T-helper 22 cell (primary cell): ENCODE measurements around the gene MCMBP.
"Not testable (repeated sequence)": the region's sequence is repeated elsewhere in the genome, so short reads cannot be mapped to it uniquely, and the experiment has no call there.

ENCODE experiments used
- DNase-seq: peaks from one replicate; pipeline ENCODE4 v3.0.0-alpha.2; 2020; ENCODE audit warnings: low read depth

Gene MCMBP

DNA sequence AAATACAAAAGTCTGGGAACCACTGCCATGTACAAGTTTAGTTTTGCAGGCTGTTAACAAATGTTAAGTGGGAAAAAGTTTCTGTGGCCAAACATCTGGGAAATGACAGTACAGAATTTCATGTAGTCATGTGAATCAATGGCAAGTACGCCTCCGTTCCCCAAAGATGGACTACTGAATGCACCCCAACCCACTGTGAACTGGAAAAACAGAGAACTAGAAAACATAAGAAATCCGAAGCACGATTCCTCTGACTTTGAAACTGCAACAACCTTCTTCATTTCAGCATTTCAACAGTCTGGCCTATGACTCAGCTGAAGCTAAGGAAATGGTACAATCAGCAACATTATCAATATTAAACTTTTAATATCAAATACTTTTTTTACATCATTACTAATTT, 41.8 kb downstream of the MCMBP start:
- no peak for DNase-seq

DNA sequence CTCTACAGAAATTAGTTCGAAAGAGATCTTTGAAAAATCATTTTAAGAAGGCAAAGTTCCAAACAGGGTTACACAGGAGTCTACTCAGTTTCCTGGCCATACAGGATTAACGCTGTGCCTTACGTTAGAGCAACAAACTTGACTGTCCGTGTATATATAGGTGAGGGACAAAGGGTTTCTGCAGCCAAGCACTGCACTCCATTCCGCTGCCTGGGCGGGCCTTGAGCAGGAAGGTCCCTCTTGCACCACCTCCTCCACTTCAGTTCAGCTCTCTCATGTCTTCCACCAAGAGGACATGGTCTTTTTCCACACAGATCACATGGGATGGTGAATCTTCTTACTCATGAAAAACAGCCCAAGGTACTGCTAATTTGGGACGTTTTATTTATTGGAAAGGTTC, 43.2 kb downstream of the MCMBP start:
- no peak for DNase-seq

DNA sequence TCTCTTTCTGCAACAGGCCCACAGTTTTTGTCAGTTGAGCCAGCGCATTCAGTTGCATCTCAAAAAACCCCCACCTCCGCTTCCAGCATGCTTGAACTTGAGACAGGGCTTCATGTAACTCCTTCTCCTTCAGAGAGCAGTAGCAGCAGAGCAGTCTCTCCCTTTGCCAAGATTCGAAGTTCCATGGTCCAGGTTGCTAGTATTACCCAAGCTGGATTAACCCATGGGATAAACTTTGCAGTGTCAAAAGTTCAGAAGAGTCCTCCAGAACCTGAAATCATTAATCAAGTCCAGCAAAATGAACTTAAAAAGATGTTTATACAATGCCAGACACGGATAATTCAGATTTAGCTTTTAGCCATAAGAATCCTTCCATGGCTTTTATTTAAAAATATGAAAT, 45.2 kb downstream of the MCMBP start:
- no peak for DNase-seq

DNA sequence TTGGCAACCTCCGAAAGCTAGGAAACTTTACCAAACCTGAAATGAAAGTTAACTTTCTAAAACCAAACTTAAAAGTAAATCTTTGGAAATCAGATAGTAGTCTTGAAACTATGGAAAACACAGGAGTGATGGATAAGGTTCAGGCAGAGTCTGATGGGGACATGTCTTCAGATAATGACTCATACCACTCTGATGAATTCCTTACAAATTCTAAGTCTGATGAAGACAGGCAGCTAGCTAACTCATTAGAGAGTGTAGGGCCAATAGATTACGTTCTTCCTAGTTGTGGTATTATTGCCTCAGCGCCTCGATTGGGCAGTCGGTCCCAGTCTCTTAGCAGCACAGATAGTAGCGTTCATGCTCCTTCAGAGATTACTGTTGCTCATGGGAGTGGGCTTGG, 45.9 kb downstream of the MCMBP start:
- no peak for DNase-seq

DNA sequence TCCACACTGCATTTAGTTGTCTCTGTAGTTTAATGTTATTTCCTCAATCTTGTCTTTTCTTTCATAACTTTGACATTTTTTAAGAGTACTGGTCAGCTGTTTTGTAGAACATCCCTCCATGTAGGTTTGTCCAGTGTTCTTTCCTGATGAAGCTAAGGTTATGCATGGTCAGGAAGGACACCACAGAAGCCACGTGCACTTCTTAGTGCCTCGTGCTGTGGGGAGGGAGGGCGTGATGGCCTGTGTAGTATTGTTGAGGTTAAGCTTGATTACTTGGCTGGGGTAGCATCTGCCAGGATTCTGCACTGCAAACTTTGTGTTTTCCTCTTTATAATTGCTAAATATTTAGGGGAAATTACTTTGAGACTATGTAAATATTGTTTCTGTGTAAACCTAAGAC, 48.3 kb downstream of the MCMBP start:
- no peak for DNase-seq

DNA sequence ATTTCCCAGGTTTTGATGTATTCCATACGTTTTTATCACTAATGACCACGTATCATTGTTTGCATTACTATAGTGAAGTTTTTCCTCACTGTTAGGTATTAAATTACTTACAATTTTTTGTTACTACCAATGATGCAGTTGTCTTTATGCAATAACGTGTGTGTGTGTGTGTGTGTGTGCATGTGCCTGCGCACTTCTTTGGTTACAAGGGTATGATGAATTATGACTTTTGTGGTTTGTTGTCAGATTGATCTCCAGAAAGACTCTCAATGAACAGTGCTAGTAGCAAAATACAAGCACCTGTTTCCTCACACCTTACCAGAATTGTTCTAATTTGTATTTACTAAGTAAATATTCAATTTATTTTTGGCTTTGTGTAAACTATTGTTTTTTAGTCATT, 51.5 kb downstream of the MCMBP start:
- DNase-seq, result no peak

DNA sequence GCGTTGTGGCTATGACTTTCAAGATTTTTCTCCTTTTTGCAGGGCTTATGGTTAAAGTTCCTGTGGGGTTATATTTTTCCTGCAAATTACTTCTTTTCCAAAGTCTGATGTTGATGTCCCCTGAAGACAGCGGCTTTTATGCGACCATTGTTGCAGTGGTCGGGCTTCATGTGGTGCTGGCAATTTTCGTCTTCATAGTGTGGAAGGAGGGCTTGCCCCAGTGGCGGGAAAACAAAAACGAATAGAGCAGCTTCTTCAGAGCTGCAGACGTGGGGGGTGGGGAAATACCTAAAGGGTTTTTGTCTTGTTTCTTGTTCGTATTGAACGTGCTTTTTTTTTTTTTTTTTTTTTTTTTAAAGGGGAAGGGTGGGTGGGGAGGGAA, 53.8 kb downstream of the MCMBP start:
- no peak for DNase-seq

DNA sequence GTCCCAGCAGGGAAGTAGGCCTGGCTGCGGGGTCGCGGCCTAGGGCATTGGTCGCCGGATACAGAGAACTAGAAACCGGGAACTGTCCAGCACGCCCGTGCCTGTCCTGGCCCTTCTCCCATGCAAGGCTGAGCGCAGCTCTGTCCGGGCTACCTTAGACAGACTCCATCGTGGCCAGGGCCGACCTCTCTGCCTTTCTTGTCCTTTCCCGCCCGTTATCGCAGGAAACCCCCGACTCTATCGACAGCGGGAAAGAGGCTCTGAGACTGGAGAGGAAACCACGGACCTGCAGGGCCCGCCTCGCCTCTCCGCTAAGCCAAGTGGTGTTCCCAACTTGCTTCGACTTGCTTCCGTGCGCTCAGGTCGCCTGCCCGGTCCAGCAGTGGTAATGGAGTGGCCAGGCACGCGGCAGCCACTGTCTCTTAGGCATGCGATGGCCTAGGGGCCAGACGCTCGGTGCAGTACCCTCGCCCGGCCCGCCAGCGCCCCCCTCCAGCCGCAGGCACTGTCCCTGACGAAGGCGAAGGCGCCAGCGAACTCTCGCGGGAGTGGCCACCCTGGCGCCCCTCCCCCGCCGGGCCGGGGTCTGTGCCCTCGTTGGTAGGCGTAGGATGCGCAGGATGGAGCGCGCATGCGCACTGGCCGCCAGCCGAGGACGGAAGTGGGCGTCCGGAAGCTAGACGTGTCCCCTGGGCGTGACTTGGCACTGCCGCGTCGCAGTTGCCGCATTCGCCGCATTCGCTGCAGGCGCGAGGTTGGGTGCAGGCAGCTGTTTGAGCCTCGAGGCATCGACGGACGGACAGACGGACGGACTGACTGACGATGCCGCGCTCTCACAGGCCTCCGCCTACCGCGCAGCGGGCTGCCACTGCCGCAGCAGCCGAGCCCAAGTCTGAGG, 54.4 kb downstream of the MCMBP start:
- DNase-seq, result no peak

DNA sequence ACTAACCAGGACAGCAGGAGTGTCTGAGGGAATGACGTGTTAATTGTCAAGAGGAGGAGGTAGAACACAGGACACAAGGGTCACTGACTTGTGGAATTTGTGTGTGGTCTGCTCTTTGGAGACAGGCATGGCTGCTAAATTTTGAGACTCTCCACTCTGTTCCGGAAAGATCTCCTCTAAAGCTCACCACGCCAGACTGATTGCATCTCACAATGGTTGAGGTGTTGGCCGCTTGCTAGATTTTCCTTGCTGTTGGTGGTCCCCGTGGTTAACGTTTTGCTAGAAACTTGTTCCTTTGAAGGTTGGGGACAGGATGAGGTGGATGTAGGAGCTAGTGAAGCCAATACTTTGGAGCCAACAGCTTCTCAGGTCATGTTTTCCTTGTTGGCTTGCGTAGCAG, 57.0 kb downstream of the MCMBP start:
- no peak for DNase-seq

DNA sequence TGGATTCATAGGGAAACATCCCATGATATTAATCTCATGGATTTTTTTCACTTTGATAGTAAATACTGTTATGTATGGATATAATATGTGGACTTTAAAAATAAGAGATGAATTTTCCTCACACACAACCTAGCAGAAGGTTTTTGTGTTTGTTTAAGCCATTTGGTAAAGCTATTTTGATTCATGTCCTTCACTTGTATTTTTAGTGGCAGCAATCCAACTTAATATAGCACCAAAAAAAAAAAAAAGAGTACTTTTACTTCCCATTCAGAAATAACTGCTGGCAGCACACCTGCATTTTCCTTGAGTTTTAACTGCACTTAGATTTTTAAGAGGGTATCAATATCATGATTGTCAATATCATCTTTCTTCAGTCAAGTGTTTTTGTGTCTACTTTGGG, 60.0 kb downstream of the MCMBP start:
- DNase-seq, result no peak

DNA sequence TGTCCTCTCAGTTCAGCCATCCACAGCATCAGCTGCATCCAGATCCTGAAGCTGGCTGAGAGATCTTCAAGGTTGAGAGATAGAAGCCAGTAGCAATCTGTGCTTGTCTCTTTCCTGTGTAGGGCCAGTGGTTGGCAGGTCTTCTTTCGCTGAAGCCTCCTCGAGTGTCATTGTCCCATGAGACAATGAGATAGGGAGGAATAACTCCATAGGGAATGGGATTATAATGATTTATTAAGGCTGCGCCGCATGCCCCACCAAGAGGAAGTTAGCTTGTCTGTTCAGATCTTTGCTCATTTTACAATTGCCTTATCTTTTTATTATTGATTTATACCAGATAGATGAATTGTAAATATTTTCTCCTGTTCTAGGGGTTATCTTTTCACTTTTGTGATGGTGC, 61.5 kb downstream of the MCMBP start:
- no peak for DNase-seq

DNA sequence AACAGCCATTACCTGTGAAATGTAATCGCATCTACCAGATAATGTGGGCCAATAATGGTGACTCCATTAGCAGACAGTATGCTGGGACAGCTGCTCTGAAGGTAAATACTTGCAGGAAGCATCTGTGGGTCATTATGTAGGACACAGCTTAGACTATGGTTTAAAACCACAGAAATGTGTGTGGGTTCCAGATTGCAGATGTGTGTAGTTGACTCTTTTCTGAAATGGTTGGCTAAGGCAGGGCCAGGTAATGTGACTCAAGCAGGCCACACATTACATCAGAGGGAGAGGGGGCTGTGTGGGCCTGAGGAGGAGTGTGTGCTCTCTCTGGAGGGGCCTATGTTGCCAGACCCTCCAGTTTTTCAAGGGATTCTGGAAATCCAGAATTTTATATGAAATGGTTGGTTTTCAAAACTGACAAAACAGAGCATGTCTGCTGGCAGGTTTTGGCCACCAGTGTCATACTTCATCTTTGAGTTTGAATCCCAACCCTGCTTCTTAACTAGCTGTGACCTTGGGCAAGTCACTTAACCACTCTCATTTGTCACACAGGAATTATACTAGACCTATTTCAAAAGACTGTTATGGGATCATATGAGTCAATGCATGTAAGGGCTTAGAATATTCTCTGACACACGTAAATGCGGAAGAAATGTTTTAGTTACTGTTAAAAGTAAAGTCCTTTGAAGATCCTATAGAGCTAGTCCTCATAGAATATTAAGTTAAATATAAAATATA, 64.5 kb downstream of the MCMBP start:
- DNase-seq, result no peak

DNA sequence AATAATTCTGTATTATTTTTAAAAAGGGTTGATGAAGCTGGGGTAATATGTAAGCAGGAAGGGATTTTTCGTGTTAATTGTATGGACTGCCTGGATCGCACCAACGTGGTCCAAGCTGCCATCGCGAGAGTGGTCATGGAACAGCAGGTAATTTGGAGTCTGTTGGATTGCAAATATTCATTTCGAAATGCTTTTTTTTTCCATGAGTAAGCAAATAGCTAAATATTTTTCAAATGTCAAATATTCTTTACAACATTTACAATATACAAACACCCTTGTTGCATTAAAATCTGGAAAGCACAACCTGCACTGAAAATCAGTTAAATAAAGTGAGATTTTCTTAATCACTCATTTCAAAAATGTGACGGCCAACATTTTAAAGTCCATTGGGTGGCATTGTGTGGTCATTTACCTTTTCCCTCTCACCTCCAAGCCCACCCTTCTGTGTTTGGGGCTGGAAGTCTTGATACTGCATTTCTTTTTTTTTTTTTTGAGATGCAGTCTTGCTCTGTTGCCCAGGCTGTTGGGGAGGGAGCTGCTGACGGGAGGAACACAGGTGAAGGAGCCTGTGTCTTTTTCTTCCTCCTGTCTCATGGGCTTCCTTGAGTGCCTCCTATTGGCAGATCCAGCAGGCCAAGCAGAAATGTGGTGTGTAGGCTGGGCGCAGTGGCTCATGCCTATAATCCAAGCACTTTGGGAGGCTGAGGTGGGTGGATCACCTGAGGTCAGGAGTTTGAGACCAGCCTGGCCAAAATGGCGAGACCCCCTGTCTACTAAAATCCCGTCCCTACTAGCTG, 66.1 kb downstream of the MCMBP start:
- no peak for DNase-seq

DNA sequence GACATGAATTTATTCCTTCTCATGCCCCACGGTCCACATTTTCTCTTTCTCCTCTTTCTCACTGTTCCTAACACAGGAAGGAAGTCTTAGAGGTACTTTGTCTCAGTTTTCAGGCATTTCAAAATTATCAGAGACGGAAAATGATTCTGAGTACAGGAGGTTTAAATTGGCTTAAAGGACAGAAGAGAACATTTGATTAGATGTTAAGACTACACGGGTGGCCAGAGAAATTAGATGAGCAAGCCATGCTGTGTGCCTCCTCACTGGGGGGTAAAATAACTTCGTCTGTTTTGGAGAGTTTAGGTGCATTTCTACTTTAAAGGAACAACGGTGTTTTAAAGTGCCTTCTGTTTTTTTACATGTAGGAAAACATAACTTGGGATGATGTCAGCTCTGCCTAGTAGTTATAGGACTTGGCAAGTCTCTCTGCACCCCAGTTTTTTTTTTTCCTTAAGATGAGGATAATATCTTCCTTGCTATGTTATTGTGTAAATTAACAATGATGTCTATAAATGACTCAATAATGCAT, 66.9 kb downstream of the MCMBP start:
- no peak for DNase-seq

DNA sequence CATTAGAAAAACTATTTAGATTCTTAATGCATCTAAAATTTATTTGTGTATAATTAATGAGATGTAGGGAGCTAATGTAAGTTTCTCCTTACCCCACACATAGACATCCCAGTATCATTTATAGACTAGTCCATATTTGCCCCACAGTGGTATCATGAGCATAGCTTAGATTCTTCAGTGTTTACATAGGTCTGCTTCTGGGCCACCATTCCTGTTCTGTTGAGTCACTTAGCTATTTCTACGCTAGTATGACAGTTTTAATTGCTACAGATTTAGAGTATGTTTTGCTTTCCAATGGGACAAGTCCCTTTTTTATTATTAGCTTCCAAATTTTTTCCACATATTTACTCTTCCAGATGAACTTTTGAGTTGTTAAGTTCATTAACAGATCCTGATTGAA, 69.4 kb downstream of the MCMBP start:
- DNase-seq, result no peak

DNA sequence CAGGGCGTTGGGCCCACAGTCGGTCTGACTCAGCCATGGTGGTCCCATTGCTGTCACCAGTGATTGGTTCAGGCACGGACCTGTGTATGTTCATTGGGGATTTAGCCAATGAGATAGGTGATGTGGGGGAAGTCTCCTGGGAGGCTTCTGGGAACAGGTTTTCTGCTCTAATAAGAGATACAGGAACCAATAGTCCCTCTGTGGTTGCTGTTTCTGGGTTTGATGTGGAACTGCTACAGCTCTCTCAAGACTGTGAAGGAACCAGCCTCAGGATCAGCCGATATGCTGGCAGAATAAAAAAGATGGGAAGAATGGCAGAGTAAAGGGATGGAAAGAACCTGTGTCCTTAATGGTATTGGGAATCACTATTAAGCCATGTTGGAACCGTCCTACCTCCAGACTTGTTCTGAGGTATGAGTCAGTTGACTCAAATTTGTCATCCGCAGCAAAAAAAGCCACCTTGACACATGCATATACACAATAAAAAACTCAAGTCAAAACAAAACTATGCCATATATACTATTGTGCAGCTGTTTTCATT, 70.6 kb downstream of the MCMBP start:
- DNase-seq, result no peak

DNA sequence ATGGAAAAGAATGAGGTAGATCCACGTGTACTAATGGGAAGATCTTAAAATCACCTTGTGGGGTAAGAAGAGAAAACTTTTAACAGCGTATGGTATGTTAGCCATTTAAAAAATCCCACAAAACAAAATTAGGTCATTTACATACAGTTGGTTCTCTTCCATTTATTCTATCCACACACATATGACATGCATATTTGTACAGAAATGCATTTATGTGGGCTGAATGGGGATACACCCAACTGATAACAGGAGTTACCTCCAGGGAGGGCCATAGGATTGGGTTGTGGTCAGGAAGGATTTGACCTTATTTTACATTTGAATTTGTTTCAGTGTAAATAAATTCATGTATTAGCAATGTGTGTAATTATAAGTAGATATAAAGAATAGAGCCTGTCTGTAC, 71.5 kb downstream of the MCMBP start:
- no peak for DNase-seq

DNA sequence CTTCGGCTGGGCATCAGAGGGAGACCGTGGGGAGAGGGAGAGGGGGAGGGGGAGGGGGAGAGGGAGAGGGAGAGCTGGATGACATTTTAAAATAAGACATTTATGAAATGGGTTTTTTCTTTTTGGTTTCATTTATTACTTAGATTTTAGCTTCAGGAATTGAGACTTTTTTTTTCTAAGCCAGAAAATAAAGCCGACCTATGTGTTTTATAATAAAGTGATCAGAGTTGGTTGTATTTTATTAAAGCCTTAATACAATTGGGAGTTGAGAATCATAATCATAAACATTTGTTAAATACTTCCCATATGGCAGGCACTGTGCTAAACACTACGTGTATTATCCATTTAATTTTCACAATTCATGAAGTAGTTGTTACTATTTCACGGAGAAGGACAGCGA, 76.6 kb downstream of the MCMBP start:
- no peak for DNase-seq

DNA sequence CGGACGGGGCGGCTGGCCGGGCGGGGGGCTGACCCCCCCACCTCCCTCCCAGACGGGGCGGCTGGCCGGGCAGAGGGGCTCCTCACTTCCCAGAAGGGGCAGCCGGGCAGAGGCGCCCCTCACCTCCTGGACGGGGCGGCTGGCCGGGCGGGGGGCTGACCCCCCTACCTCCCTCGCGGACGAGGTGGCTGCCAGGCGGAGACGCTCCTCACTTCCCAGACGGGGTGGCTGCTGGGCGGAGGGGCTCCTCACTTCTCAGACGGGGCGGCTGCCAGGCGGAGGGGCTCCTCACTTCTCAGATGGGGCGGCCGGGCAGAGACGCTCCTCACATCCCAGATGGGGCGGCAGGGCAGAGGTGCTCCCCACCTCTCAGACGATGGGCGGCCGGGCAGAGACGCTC, 77.5 kb downstream of the MCMBP start:
- not testable (repeated sequence) for DNase-seq

DNA sequence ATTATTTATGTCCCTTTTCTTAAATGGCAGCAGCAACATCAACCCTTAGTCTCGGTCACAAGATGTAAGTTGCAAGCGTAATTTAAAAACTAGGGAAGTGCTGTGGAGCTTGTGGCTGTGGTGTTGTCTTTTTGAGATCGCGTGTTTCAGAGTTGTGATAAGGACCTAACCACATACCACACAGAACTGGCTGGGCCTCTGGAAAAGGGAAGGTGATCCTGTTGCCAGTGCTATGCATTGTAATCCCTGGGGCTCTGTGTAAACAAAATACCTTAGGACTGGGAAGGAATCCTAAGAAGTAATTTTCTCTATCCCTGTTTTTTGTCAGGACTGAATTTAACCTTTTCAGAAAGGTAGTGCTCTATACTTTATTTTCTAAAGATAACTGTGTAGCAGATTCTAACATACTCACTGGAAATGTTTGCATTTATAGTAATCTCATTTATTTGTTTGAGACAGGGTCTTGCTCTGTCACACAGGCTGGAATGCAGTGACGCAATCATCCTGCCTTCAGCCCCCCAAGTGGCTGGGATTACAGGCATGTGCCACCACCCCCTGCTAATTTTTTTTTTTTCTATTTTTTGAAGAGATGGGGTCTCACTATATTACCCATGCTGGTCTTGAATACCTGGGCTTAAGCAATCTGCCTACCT, 86.4 kb downstream of the MCMBP start:
- no peak for DNase-seq

DNA sequence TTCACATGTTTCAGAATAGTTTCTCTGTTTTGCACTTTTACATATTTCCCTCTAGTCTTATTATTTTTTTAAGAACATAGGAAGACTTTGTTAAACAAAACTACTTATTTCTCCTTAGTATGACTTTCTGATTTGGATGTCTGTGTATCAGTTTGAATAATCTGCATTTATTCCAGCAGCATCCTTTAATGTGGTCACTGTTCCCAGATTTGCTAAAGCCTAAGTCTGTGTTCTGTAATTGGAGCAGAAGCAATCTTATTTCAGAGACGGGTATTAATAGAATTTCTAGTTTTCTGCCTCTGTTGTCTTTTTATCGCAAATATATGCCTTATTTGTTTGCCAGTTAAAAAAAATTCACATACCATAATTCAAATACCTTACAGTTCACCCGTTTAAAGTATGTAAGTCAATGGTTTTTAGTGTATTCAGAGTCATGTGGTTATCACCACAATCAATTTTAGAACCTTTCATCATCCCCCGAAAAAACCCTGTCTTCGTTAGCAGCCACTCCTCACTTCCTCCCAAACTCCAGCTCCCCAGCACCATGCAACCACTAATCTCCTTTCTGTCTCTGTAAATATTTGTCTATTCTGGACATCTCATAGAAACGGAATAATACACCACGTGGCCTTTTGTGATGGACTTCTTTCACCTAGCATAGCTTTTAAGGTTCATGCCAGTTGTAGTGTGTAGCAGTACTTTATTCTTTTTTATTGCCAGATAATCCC, 88.1 kb downstream of the MCMBP start:
- DNase-seq, result no peak
